Endothelial cell of umbilical vein (primary cell): ENCODE data around the gene UBL3. TPM values are rescaled to one million over a fixed set of nuclear protein-coding genes. Genes with fewer than 3 reads are reported as not detected.

Source experiments
- BruUV-seq: library from RNA; stranded (reverse); fragments of 400-500 nt; replicated peaks from 2 replicates; lab custom pipeline; 2021; lab: Mats Ljungman, UMichigan
- CTCF ChIA-PET: fragments of 300-600, 350-600 bp; sonication (Branson Sonifier 250); formaldehyde crosslinking; loops from one replicate; lab custom pipeline; 2021; ENCODE audit warnings: antibody characterized with exemption, inconsistent platforms; lab: Charles Lee
- POLR2A ChIA-PET: fragments of 300-600, 350-600 bp; sonication (Branson Sonifier 250); formaldehyde crosslinking; loops from one replicate; lab custom pipeline; 2021; ENCODE audit warnings: antibody characterized with exemption, inconsistent platforms; lab: Charles Lee
- DNase-seq: peaks from one replicate; pipeline ENCODE4 v3.0.0-alpha.2; 2011; ENCODE audit warnings: low read depth, low spot score
- FAIRE-seq: peaks from 2 replicates; lab custom pipeline; 2011; peaks lifted over from hg19 to GRCh38; lab: Jason Lieb, UNC
- H2AFZ ChIP-seq: 2 replicates; pipeline ENCODE4 v1.6.0; 2012; ENCODE audit warnings: low read depth, low read length, control low read depth, inconsistent platforms
- H3K27ac ChIP-seq: 2 replicates; pipeline ENCODE4 v1.5.1; 2011; ENCODE audit warnings: low read depth, mild to moderate bottlenecking, control low read depth, low read length, moderate library complexity; ENCODE audit not compliant: insufficient read depth
- H3K27me3 ChIP-seq, 2 experiments: 2 replicates each; pipeline versions ENCODE4 v1.6.0 to v1.6.1; 2011; ENCODE audit warnings: low read length in 2 of 2, mixed read lengths in 1 of 2; ENCODE audit not compliant: control insufficient read depth in 2 of 2, insufficient read depth in 2 of 2
- H3K36me3 ChIP-seq, 2 experiments: 2 replicates in 1 of 2; 3 replicates in 1 of 2; pipeline ENCODE4 v1.5.1; 2011; ENCODE audit warnings: low read length in 2 of 2, mild to moderate bottlenecking in 1 of 2, moderate library complexity in 1 of 2; ENCODE audit not compliant: control insufficient read depth in 2 of 2, insufficient read depth in 2 of 2; ENCODE audit errors: extremely low read depth in 1 of 2
- H3K4me1 ChIP-seq: 3 replicates; pipeline ENCODE4 v1.5.1; 2011; ENCODE audit warnings: mild to moderate bottlenecking, low read length; ENCODE audit not compliant: control insufficient read depth, insufficient read depth; ENCODE audit errors: extremely low read depth
- H3K4me2 ChIP-seq: 2 replicates; pipeline ENCODE4 v1.6.1; 2011; ENCODE audit warnings: low read length, control low read depth, mixed read lengths; ENCODE audit not compliant: insufficient read depth
- H3K4me3 ChIP-seq, 3 experiments: fragments of 200-600 bp in 1 of 3; sonication (generic), shearing (Covaris generic) in 1 of 3; replicated peaks in 1 of 3; 2 replicates each; pipeline ENCODE4 v1.5.1; 2011 to 2016; ENCODE audit warnings: control low read depth in 3 of 3, low read length in 3 of 3, mild to moderate bottlenecking in 2 of 3, inconsistent platforms in 1 of 3, low read depth in 1 of 3, moderate library complexity in 1 of 3; ENCODE audit not compliant: insufficient read depth in 1 of 3
- H3K79me2 ChIP-seq: 2 replicates; pipeline ENCODE4 v1.6.0; 2012; ENCODE audit warnings: low read length, inconsistent platforms; ENCODE audit not compliant: control insufficient read depth, insufficient read depth
- H3K9ac ChIP-seq: replicated peaks from 2 replicates; pipeline ENCODE3; 2011; ENCODE audit warnings: low read length, control low read depth; ENCODE audit not compliant: insufficient read depth; ENCODE audit errors: extremely low read depth
- H3K9me1 ChIP-seq: replicated peaks from 3 replicates; pipeline ENCODE4 v1.6.0; 2011; ENCODE audit warnings: mild to moderate bottlenecking, low read length; ENCODE audit not compliant: control insufficient read depth, insufficient read depth; ENCODE audit errors: extremely low read depth
- H3K9me3 ChIP-seq: replicated peaks from 2 replicates; pipeline ENCODE4 v1.5.1; 2012; ENCODE audit warnings: low read length, inconsistent platforms; ENCODE audit not compliant: control insufficient read depth, insufficient read depth
- H4K20me1 ChIP-seq: replicated peaks from 2 replicates; pipeline ENCODE3; 2011; ENCODE audit warnings: mild to moderate bottlenecking, low read length; ENCODE audit not compliant: control insufficient read depth, insufficient read depth; ENCODE audit errors: extremely low read depth
- CTCF ChIP-seq, 2 donors: IDR thresholded peaks; 1 replicate in 1 of 2; 2 replicates in 1 of 2; pipeline ENCODE4 v1.5.1; 2011; ENCODE audit warnings: low read length in 2 of 2, mild to moderate bottlenecking in 2 of 2, moderate library complexity in 2 of 2, control low read depth in 1 of 2, inconsistent platforms in 1 of 2, low read depth in 1 of 2; ENCODE audit not compliant: insufficient read depth in 1 of 2; ENCODE audit errors: extremely low read depth in 1 of 2
- EZH2 ChIP-seq: IDR thresholded peaks from 2 replicates; pipeline ENCODE4 v1.6.1; 2012; ENCODE audit warnings: borderline replicate concordance, low read depth, mild to moderate bottlenecking, moderate library complexity, low read length, inconsistent platforms; ENCODE audit not compliant: severe bottlenecking
- FOS ChIP-seq: IDR thresholded peaks from 2 replicates; pipeline ENCODE4 v1.6.1; 2011; ENCODE audit warnings: mild to moderate bottlenecking, low read length, moderate library complexity, borderline replicate concordance; ENCODE audit not compliant: insufficient read depth
- GATA2 ChIP-seq: IDR thresholded peaks from 2 replicates; pipeline ENCODE4 v1.7.0; 2011; ENCODE audit warnings: low read depth, mild to moderate bottlenecking, moderate library complexity, mixed read lengths, low read length; ENCODE audit not compliant: insufficient read length, insufficient read depth
- JUN ChIP-seq: IDR thresholded peaks from 2 replicates; pipeline ENCODE4 v1.6.1; 2011; ENCODE audit warnings: borderline replicate concordance, low read depth; ENCODE audit not compliant: insufficient read length, insufficient read depth
- MAX ChIP-seq: IDR thresholded peaks from 2 replicates; pipeline ENCODE4 v1.6.1; 2011; ENCODE audit not compliant: insufficient read depth, insufficient read length
- MYC ChIP-seq: IDR thresholded peaks from one replicate; pipeline ENCODE4 v1.6.1; 2011; ENCODE audit warnings: mild to moderate bottlenecking, low read depth, low read length
- POLR2A ChIP-seq: IDR thresholded peaks from 2 replicates; pipeline ENCODE4 v1.6.1; 2012; ENCODE audit warnings: low read depth, mild to moderate bottlenecking, control low read depth, low read length
- POLR2AphosphoS5 ChIP-seq: IDR thresholded peaks from 2 replicates; pipeline ENCODE4 v1.6.1; 2012; ENCODE audit warnings: low read depth, mild to moderate bottlenecking, control low read depth, low read length, moderate library complexity; ENCODE audit not compliant: insufficient read depth
- dilution Hi-C: fragments of 300-500 bp; cut with MboI; formaldehyde crosslinking; loops from one replicate; pipeline ENCODE4 v1.15.0; 2019; ENCODE audit warnings: low sequenced_read_pairs; ENCODE audit not compliant: extremely low pct_ligation_motif_present
- intact Hi-C: fragments of 100-400 bp; cut with micrococcal nuclease; formaldehyde crosslinking; loops from one replicate; pipeline ENCODE4 v1.10.0; 2022
- polyA plus RNA-seq, 4 experiments: library from polyadenylated mRNA; depleted of rRNA in 3 of 4; stranded (reverse) in 3 of 4; unstranded in 1 of 4; fragments of >200 nt; gene quantifications; 2 replicates each; pipeline versions ENCODE4 v1.2.1 to v1.2.3, GENCODE V29; 2011 to 2012; ENCODE audit warnings: missing spikeins in 1 of 4
- total RNA-seq: library from RNA; stranded (reverse); gene quantifications from 2 replicates; pipeline ENCODE4 v1.2.3, GENCODE V29; 2021

The UBL3 gene
- total and polyA plus RNA-seq, 2 donors (not counting 3 experiments of a cell fraction or from before 2014, with no cell fraction given) = 4.8 to 11.8 TPM

GRCh38 chr13:29730253-29730652, 120.2 kb downstream of the UBL3 start:
- Histone ChIP-seq H3K4me2 (no peak overlapping the region), H3K27me3 (peaks cover 6 to 9% of the 10 kb centered on the region in 2 experiments), H2AFZ (no peak overlapping the region), H3K9me1 (no peaks in the 10 kb centered on the region), H3K9ac (no peak overlapping the region), H4K20me1 (no peaks in the 10 kb centered on the region), H3K36me3 (no peaks in the 10 kb centered on the region), H3K27ac (no peak overlapping the region), H3K4me3 (no peak overlapping the region), H3K9me3 (no peaks in the 10 kb centered on the region), H3K4me1 (no peaks in the 10 kb centered on the region), H3K79me2 (no peaks in the 10 kb centered on the region)
- no peak for FAIRE-seq
- CTCF ChIA-PET = no interaction called here
- no TSS peak for BruUV-seq
- dilution Hi-C loops (no loop called here), intact Hi-C loops (no loop called here)
- POLR2A ChIA-PET = no interaction called here
- no peak for TF ChIP-seq JUN
- no peak for TF ChIP-seq FOS
- no peak for TF ChIP-seq POLR2A
- TF ChIP-seq POLR2AphosphoS5 = no peak
- no peak for TF ChIP-seq GATA2
- TF ChIP-seq EZH2 = no peak
- no peak for TF ChIP-seq MYC
- TF ChIP-seq CTCF (IDR thresholded peaks at IDR 0.05; ENCODE audit: extremely low read depth in 1 of 2, insufficient read depth in 1 of 2, low read depth in 1 of 2, low read length in 2 of 2) = no peak
- TF ChIP-seq MAX = no peak
- no peak for DNase-seq
